Esophagus squamous epithelium (tissue), 5 donors: ENCODE data around the gene CWC22. TPM values are rescaled to one million over a fixed set of nuclear protein-coding genes. Genes with fewer than 3 reads are reported as not detected.

Experiments used
- DNase-seq: peaks from one replicate; lab custom pipeline; 2025; lab: John Stamatoyannopoulos, UW
- H3K27ac ChIP-seq, 4 donors: fragments of 200-600 bp; sonication (generic); one replicate each; pipeline ENCODE4 v1.5.1; 2016 to 2019; ENCODE audit warnings: mild to moderate bottlenecking in 1 of 4
- H3K27me3 ChIP-seq, 4 donors: fragments of 200-600 bp; sonication (generic); 1 replicate in 3 of 4; 2 replicates in 1 of 4; pipeline versions ENCODE4 v1.5.1 to v1.6.0; 2017 to 2021; ENCODE audit warnings: antibody characterized with exemption in 1 of 4
- H3K36me3 ChIP-seq, 3 donors: fragments of 200-600 bp; sonication (generic); one replicate each; pipeline ENCODE4 v1.5.1; 2016 to 2019
- H3K4me1 ChIP-seq, 3 donors: fragments of 200-600 bp; sonication (generic); one replicate each; pipeline ENCODE4 v1.5.1; 2017 to 2019
- H3K4me3 ChIP-seq, 4 donors: fragments of 200-600 bp; sonication (generic); 1 replicate in 3 of 4; 2 replicates in 1 of 4; pipeline ENCODE4 v1.5.1; 2016 to 2019; ENCODE audit warnings: mild to moderate bottlenecking in 2 of 4, moderate library complexity in 1 of 4
- H3K9me3 ChIP-seq, 3 donors: fragments of 200-600 bp; sonication (generic); one replicate each; pipeline ENCODE4 v1.5.1; 2016 to 2019
- CTCF ChIP-seq, 6 experiments: fragments of 450-650 bp in 4 of 6; fragments of 200-600 bp in 2 of 6; sonication (generic) in 2 of 6; IDR thresholded peaks; one replicate each; pipeline ENCODE4 v1.5.1; 2016 to 2019; ENCODE audit warnings: antibody characterized with exemption in 6 of 6, mild to moderate bottlenecking in 4 of 6, moderate library complexity in 4 of 6
- POLR2A ChIP-seq, 4 donors: fragments of 450-650 bp; IDR thresholded peaks; one replicate each; pipeline ENCODE4 v1.6.1; 2017; ENCODE audit warnings: antibody characterized with exemption in 4 of 4, mild to moderate bottlenecking in 4 of 4, moderate library complexity in 3 of 4
- WGBS, 2 donors: methylation state at CpG; one replicate each; pipeline ENCODE4 v1.1.5; 2018; 5-methylcytosine and 5-hydroxymethylcytosine counted together
- intact Hi-C: fragments of 100-400 bp; cut with DNase I; formaldehyde crosslinking; loops from one replicate; pipeline ENCODE4 v1.15.0; 2022
- total RNA-seq, 4 donors: library from RNA; depleted of rRNA; stranded (reverse); fragments of >200 nt; gene quantifications; one replicate each; pipeline ENCODE4 v1.1.0, GENCODE V29; 2016
- donor health status: DM: yes; HTN: yes; CAD: no.

Gene CWC22
- total RNA-seq, 4 donors from 2014 or later: 11.2 to 24.4 (median 17.7) TPM

GRCh38 chr2:179991344-179991743 is 15.8 kb downstream of the CWC22 start:
- intact Hi-C loops: no loop called here
- no peak for TF ChIP-seq CTCF (IDR thresholded peaks at IDR 0.05)
- TF ChIP-seq POLR2A (IDR thresholded peaks at IDR 0.05): no peak
- H3K9me3 ChIP-seq: no peaks in the 10 kb centered on the region
- H3K4me3 ChIP-seq: no peak overlapping the region
- H3K27ac ChIP-seq: no peak overlapping the region
- DNase-seq: no peak
- H3K4me1 ChIP-seq: no peaks in the 10 kb centered on the region
- H3K27me3 ChIP-seq: no peaks in the 10 kb centered on the region
- 85 to 88% methylated on average over 4 of the region's 4 CpGs for WGBS, 2 donors
- H3K36me3 ChIP-seq: peaks cover 0 to 60% (median 0%) of the 10 kb centered on the region in 3 donors

- no peak for DNase-seq
- Histone ChIP-seq H3K4me3 (no peak overlapping the region), H3K36me3 (peaks cover 0 to 66% (median 5%) of the 10 kb centered on the region in 3 donors), H3K27me3 (no peaks in the 10 kb centered on the region), H3K9me3 (no peaks in the 10 kb centered on the region), H3K27ac (no peak overlapping the region), H3K4me1 (no peaks in the 10 kb centered on the region)
- 70 to 75% methylated on average over 5 of the region's 5 CpGs for WGBS, 2 donors
- intact Hi-C loops: no loop called here
- TF ChIP-seq POLR2A (IDR thresholded peaks at IDR 0.05): no peak
- TF ChIP-seq CTCF (IDR thresholded peaks at IDR 0.05): no peak
Observed at GRCh38 chr2:179990676-179991317, 16.3 kb downstream of the CWC22 start.

GRCh38 chr2:179987916-179988315 is 19.2 kb downstream of the CWC22 start:
- Histone ChIP-seq H3K36me3 (peaks cover 0 to 88% (median 5%) of the 10 kb centered on the region in 3 donors), H3K27ac (no peak overlapping the region), H3K9me3 (no peaks in the 10 kb centered on the region), H3K27me3 (no peaks in the 10 kb centered on the region), H3K4me1 (no peaks in the 10 kb centered on the region), H3K4me3 (no peak overlapping the region)
- TF ChIP-seq POLR2A (IDR thresholded peaks at IDR 0.05) (no peak), CTCF (IDR thresholded peaks at IDR 0.05) (no peak)
- 80 to 89% methylated on average over 1 of the region's 1 CpG for WGBS, 2 donors
- no peak for DNase-seq
- intact Hi-C loops: no loop called here

- H3K4me3 ChIP-seq: no peak overlapping the region
- intact Hi-C loops: no loop called here
- WGBS, 2 donors: 78 to 92% methylated on average over 5 of the region's 5 CpGs
- no peak overlapping the region for H3K27ac ChIP-seq
- H3K36me3 ChIP-seq: peaks cover 0 to 94% (median 5%) of the 10 kb centered on the region in 3 donors
- no peaks in the 10 kb centered on the region for H3K4me1 ChIP-seq
- DNase-seq: no peak
- no peaks in the 10 kb centered on the region for H3K27me3 ChIP-seq
- TF ChIP-seq CTCF (IDR thresholded peaks at IDR 0.05) (no peak), POLR2A (IDR thresholded peaks at IDR 0.05) (no peak)
- H3K9me3 ChIP-seq: no peaks in the 10 kb centered on the region
Observed at GRCh38 chr2:179985163-179985820, 21.8 kb downstream of the CWC22 start.

GRCh38 chr2:179983250-179983932 is 23.7 kb downstream of the CWC22 start:
- TF ChIP-seq POLR2A (IDR thresholded peaks at IDR 0.05) (no peak), CTCF (IDR thresholded peaks at IDR 0.05) (no peak)
- Histone ChIP-seq H3K9me3 (no peaks in the 10 kb centered on the region), H3K27me3 (no peaks in the 10 kb centered on the region), H3K4me1 (no peaks in the 10 kb centered on the region), H3K27ac (no peak overlapping the region), H3K36me3 (peaks cover 0 to 100% (median 5%) of the 10 kb centered on the region in 3 donors), H3K4me3 (no peak overlapping the region)
- WGBS, 2 donors: 0 to 95% methylated on average over 1 of the region's 1 CpG
- intact Hi-C loops: no loop called here
- no peak for DNase-seq
